Caco-2 (cell line): ENCODE measurements around the gene FAM184A. TPM values are rescaled to one million over a fixed set of nuclear protein-coding genes. Genes with fewer than 3 reads are reported as not detected.

ENCODE experiments used
- BruUV-seq: library from RNA; stranded (reverse); fragments of 400-500 nt; replicated peaks from 2 replicates; lab custom pipeline; 2021; lab: Mats Ljungman, UMichigan
- CTCF ChIA-PET: fragments of 300-600 bp; sonication (Branson Sonifier 250); formaldehyde crosslinking; loops from one replicate; lab custom pipeline; 2022; ENCODE audit warnings: antibody characterized with exemption; lab: Charles Lee
- POLR2A ChIA-PET: fragments of 300-600 bp; sonication (Branson Sonifier 250); formaldehyde crosslinking; loops from one replicate; lab custom pipeline; 2022; ENCODE audit warnings: antibody characterized with exemption; lab: Charles Lee
- DNase-seq, 2 experiments: peaks; one replicate each; pipeline versions ENCODE4 v3.0.0 to v3.0.0-alpha.2; 2020 to 2022
- H3K27me3 ChIP-seq: replicated peaks from 2 replicates; pipeline ENCODE4 v1.6.0; 2011; ENCODE audit warnings: low read length; ENCODE audit not compliant: control insufficient read depth, insufficient read depth
- H3K36me3 ChIP-seq: 2 replicates; pipeline ENCODE4 v1.5.1; 2011; ENCODE audit warnings: low read length; ENCODE audit not compliant: control insufficient read depth, insufficient read depth
- H3K4me1 ChIP-seq: fragments of 250-450 bp; sonication (Bioruptor Pico); 2 replicates; pipeline ENCODE4 v1.5.1; 2020; ENCODE audit warnings: mild to moderate bottlenecking
- H3K4me3 ChIP-seq: 2 replicates; pipeline ENCODE4 v1.5.1; 2011; ENCODE audit warnings: low read depth, mild to moderate bottlenecking, control low read depth, low read length
- H3K9me3 ChIP-seq: fragments of 250-450 bp; sonication (Bioruptor Pico); 2 replicates; pipeline ENCODE4 v1.5.1; 2020; ENCODE audit warnings: mild to moderate bottlenecking, moderate library complexity
- H3K27ac Mint-ChIP-seq: one replicate; pipeline ENCODE4 v1.8.0; 2022; ENCODE audit warnings: mixed read lengths; ENCODE audit not compliant: unreplicated experiment
- H3K27me3 Mint-ChIP-seq: one replicate; pipeline ENCODE4 v1.8.0; 2022; ENCODE audit warnings: mixed read lengths; ENCODE audit not compliant: insufficient read depth, unreplicated experiment
- H3K36me3 Mint-ChIP-seq: one replicate; pipeline ENCODE4 v1.8.0; 2022; ENCODE audit warnings: mild to moderate bottlenecking, mixed read lengths; ENCODE audit not compliant: insufficient read depth, unreplicated experiment
- H3K4me1 Mint-ChIP-seq: one replicate; pipeline ENCODE4 v1.8.0; 2022; ENCODE audit warnings: low read depth, mixed read lengths; ENCODE audit not compliant: unreplicated experiment
- H3K4me3 Mint-ChIP-seq: one replicate; pipeline ENCODE4 v1.8.0; 2022; ENCODE audit warnings: mild to moderate bottlenecking, moderate library complexity, mixed read lengths; ENCODE audit not compliant: unreplicated experiment
- H3K9me3 Mint-ChIP-seq: one replicate; pipeline ENCODE4 v1.8.0; 2022; ENCODE audit warnings: mixed read lengths; ENCODE audit not compliant: unreplicated experiment
- CTCF ChIP-seq, 2 experiments: fragments of 200-600 bp in 1 of 2; IDR thresholded peaks; 1 replicate in 1 of 2; 2 replicates in 1 of 2; pipeline versions ENCODE4 v1.5.1 to v1.8.0; 2011 to 2022; ENCODE audit warnings: antibody characterized with exemption in 1 of 2, control low read depth in 1 of 2, inconsistent platforms in 1 of 2, low read depth in 1 of 2, low read length in 1 of 2, mild to moderate bottlenecking in 1 of 2, moderate library complexity in 1 of 2; ENCODE audit not compliant: insufficient read depth in 1 of 2, severe bottlenecking in 1 of 2, unreplicated experiment in 1 of 2
- intact Hi-C: fragments of 100-400 bp; cut with micrococcal nuclease; formaldehyde crosslinking; loops from one replicate; pipeline ENCODE4 v1.10.0; 2022; ENCODE audit not compliant: unreplicated experiment
- total RNA-seq: library from RNA; stranded (reverse); gene quantifications from 2 replicates; pipeline ENCODE4 v1.2.3, GENCODE V29; 2022

FAM184A gene
- total RNA-seq, 1 experiment from 2014 or later, result 10.8 TPM

GRCh38 chr6:118982575-118982911 is 95.9 kb downstream of the FAM184A start:
- H3K4me1 ChIP-seq, result no peaks in the 10 kb centered on the region
- no peaks in the 10 kb centered on the region for H3K27me3 Mint-ChIP-seq
- CTCF ChIA-PET, result no interaction called here
- H3K36me3 Mint-ChIP-seq, result peaks cover 12% of the 10 kb centered on the region
- no peaks in the 10 kb centered on the region for H3K9me3 Mint-ChIP-seq
- TF ChIP-seq CTCF (IDR thresholded peaks at IDR 0.05; ENCODE audit: insufficient read depth in 1 of 2, low read depth in 1 of 2, low read length in 1 of 2, severe bottlenecking in 1 of 2, unreplicated experiment in 1 of 2), result no peak
- no peaks in the 10 kb centered on the region for H3K9me3 ChIP-seq
- no peak overlapping the region for H3K4me3 Mint-ChIP-seq
- no peaks in the 10 kb centered on the region for H3K27me3 ChIP-seq
- H3K36me3 ChIP-seq, result no peaks in the 10 kb centered on the region
- intact Hi-C loops, result no loop called here
- H3K4me1 Mint-ChIP-seq, result no peaks in the 10 kb centered on the region
- no peak overlapping the region for H3K27ac Mint-ChIP-seq
- no peak overlapping the region for H3K4me3 ChIP-seq
- DNase-seq, result no peak
- BruUV-seq, result no TSS peak
- POLR2A ChIA-PET, result no interaction called here

GRCh38 chr6:118981884-118982574 is 96.4 kb downstream of the FAM184A start:
- ChIA-PET CTCF (no interaction called here), POLR2A (no interaction called here)
- TF ChIP-seq CTCF (IDR thresholded peaks at IDR 0.05; ENCODE audit: insufficient read depth in 1 of 2, low read depth in 1 of 2, low read length in 1 of 2, severe bottlenecking in 1 of 2, unreplicated experiment in 1 of 2), result no peak
- BruUV-seq, result no TSS peak
- H3K9me3 Mint-ChIP-seq, result no peaks in the 10 kb centered on the region
- intact Hi-C loops, result no loop called here
- H3K9me3 ChIP-seq, result no peaks in the 10 kb centered on the region
- no peak overlapping the region for H3K4me3 ChIP-seq
- H3K4me1 ChIP-seq, result no peaks in the 10 kb centered on the region
- H3K27ac Mint-ChIP-seq, result no peak overlapping the region
- H3K4me1 Mint-ChIP-seq, result no peaks in the 10 kb centered on the region
- no peaks in the 10 kb centered on the region for H3K36me3 ChIP-seq
- H3K36me3 Mint-ChIP-seq, result peaks cover 12% of the 10 kb centered on the region
- H3K27me3 ChIP-seq, result no peaks in the 10 kb centered on the region
- DNase-seq, result no peak
- H3K27me3 Mint-ChIP-seq, result no peaks in the 10 kb centered on the region
- no peak overlapping the region for H3K4me3 Mint-ChIP-seq

GRCh38 chr6:118980063-118980462 is 98.4 kb downstream of the FAM184A start:
- H3K36me3 Mint-ChIP-seq, result peaks cover 12% of the 10 kb centered on the region
- no peak for TF ChIP-seq CTCF (IDR thresholded peaks at IDR 0.05; ENCODE audit: insufficient read depth in 1 of 2, low read depth in 1 of 2, low read length in 1 of 2, severe bottlenecking in 1 of 2, unreplicated experiment in 1 of 2)
- no peaks in the 10 kb centered on the region for H3K27me3 ChIP-seq
- ChIA-PET CTCF (interaction anchor here (1.0 kb wide), 1 partner anchor 81 kb away, joined by 4 read pairs; no protein-coding TSS in a partner anchor), POLR2A (no interaction called here)
- H3K4me3 ChIP-seq, result no peak overlapping the region
- H3K36me3 ChIP-seq, result no peaks in the 10 kb centered on the region
- intact Hi-C loops, result no loop called here
- H3K4me3 Mint-ChIP-seq, result no peak overlapping the region
- H3K27ac Mint-ChIP-seq, result no peak overlapping the region
- no peaks in the 10 kb centered on the region for H3K9me3 ChIP-seq
- BruUV-seq, result no TSS peak
- no peaks in the 10 kb centered on the region for H3K27me3 Mint-ChIP-seq
- H3K4me1 Mint-ChIP-seq, result no peaks in the 10 kb centered on the region
- H3K9me3 Mint-ChIP-seq, result no peaks in the 10 kb centered on the region
- peak; percentile 43 to 49 for DNase-seq
- no peaks in the 10 kb centered on the region for H3K4me1 ChIP-seq
